ENCODE results near the gene RPS17.
"Not testable (repeated sequence)": the region's sequence is repeated elsewhere in the genome, so short reads cannot be mapped to it uniquely, and the experiment has no call there.

- not testable (repeated sequence) for TF ChIP-seq CTCF (IDR thresholded peaks at IDR 0.05; ENCODE audit: low read depth, low read length); POLR2A (IDR thresholded peaks at IDR 0.05; ENCODE audit: extremely low read depth, insufficient read length); MAX (IDR thresholded peaks at IDR 0.05; ENCODE audit: low read depth, low read length)
These were observed 53.2 kb downstream of the RPS17 start for GRCh38 chr15:82487045-82487444.

All from NB4 (cell line).